Measurements from ENCODE around the gene E2F4.

GRCh38 chr16:67187175-67187890 lies 4.6 kb upstream of the E2F4 start:
- TF ChIP-seq CTCF (IDR thresholded peaks at IDR 0.05) (no peak), POLR2A (IDR thresholded peaks at IDR 0.05) (no peak)
